ENCODE measurements around the gene MCF2L2.
"Not testable (repeated sequence)": the region's sequence is repeated elsewhere in the genome, so short reads cannot be mapped to it uniquely, and the experiment has no call there.

Gene MCF2L2

GRCh38 chr3:183371600-183371968, 56.8 kb downstream of the MCF2L2 start:
- not testable (repeated sequence) for DNase-seq (ENCODE audit: low read depth in 2 of 2)

GRCh38 chr3:183370391-183370790, 58.0 kb downstream of the MCF2L2 start:
- no peak for DNase-seq (ENCODE audit: low read depth in 2 of 2)

GRCh38 chr3:183369627-183370026, 58.8 kb downstream of the MCF2L2 start:
- no peak for DNase-seq (ENCODE audit: low read depth in 2 of 2)

- DNase-seq (ENCODE audit: low read depth in 2 of 2) = no peak
Measured at GRCh38 chr3:183369117-183369516, 59.3 kb downstream of the MCF2L2 start.

- DNase-seq (ENCODE audit: low read depth in 2 of 2) = no peak
Measured at GRCh38 chr3:183360971-183361624, 67.3 kb downstream of the MCF2L2 start.

GRCh38 chr3:183359036-183359435, 69.4 kb downstream of the MCF2L2 start:
- no peak for DNase-seq (ENCODE audit: low read depth in 2 of 2)

GRCh38 chr3:183357564-183358079, 70.8 kb downstream of the MCF2L2 start:
- no peak for DNase-seq (ENCODE audit: low read depth in 2 of 2)

GRCh38 chr3:183356920-183357319, 71.5 kb downstream of the MCF2L2 start:
- no peak for DNase-seq (ENCODE audit: low read depth in 2 of 2)

- DNase-seq (ENCODE audit: low read depth in 2 of 2) = no peak
Measured at GRCh38 chr3:183354874-183355273, 73.5 kb downstream of the MCF2L2 start.

- DNase-seq (ENCODE audit: low read depth in 2 of 2) = no peak
Measured at GRCh38 chr3:183354325-183354831, 74.0 kb downstream of the MCF2L2 start.

GRCh38 chr3:183353421-183353820, 75.0 kb downstream of the MCF2L2 start:
- DNase-seq (ENCODE audit: low read depth in 2 of 2) = no peak

GRCh38 chr3:183350164-183350563, 78.3 kb downstream of the MCF2L2 start:
- no peak for DNase-seq (ENCODE audit: low read depth in 2 of 2)

GRCh38 chr3:183349421-183350157, 78.8 kb downstream of the MCF2L2 start:
- DNase-seq (ENCODE audit: low read depth in 2 of 2) = no peak

- DNase-seq (ENCODE audit: low read depth in 2 of 2) = no peak
Measured at GRCh38 chr3:183342824-183343223, 85.6 kb downstream of the MCF2L2 start.

- no peak for DNase-seq (ENCODE audit: low read depth in 2 of 2)
Measured at GRCh38 chr3:183341545-183342288, 86.7 kb downstream of the MCF2L2 start.

- DNase-seq (ENCODE audit: low read depth in 2 of 2) = no peak
Measured at GRCh38 chr3:183340222-183340621, 88.2 kb downstream of the MCF2L2 start.

- DNase-seq (ENCODE audit: low read depth in 2 of 2) = no peak
Measured at GRCh38 chr3:183339461-183340086, 88.8 kb downstream of the MCF2L2 start.

- no peak for DNase-seq (ENCODE audit: low read depth in 2 of 2)
Measured at GRCh38 chr3:183338520-183338919, 89.9 kb downstream of the MCF2L2 start.

GRCh38 chr3:183332487-183332886, 95.9 kb downstream of the MCF2L2 start:
- DNase-seq (ENCODE audit: low read depth in 2 of 2) = no peak

GRCh38 chr3:183331498-183331897, 96.9 kb downstream of the MCF2L2 start:
- DNase-seq (ENCODE audit: low read depth in 2 of 2) = no peak

GRCh38 chr3:183330881-183331280, 97.5 kb downstream of the MCF2L2 start:
- DNase-seq (ENCODE audit: low read depth in 2 of 2) = no peak

- DNase-seq (ENCODE audit: low read depth in 2 of 2) = no peak
Measured at GRCh38 chr3:183329543-183329942, 98.9 kb downstream of the MCF2L2 start.
